IMR-90 (cell line): Measurements from ENCODE around the gene RING1. TPM values are rescaled to one million over a fixed set of nuclear protein-coding genes. Genes with fewer than 3 reads are reported as not detected.

Experiments
- ATAC-seq: fragments of 200-7000 bp; cut with Tn5 transposase; 2 replicates; pipeline ENCODE4 v1.9.1; 2020; ENCODE audit warnings: low read depth, mild to moderate bottlenecking, moderate library complexity
- BruUV-seq: library from RNA; stranded (reverse); fragments of 400-500 nt; replicated peaks from 2 replicates; lab custom pipeline; 2021; lab: Mats Ljungman, UMichigan
- CTCF ChIA-PET: fragments of 300-600 bp; formaldehyde crosslinking; extraction: SDS; loops from one replicate; lab custom pipeline; 2021; ENCODE audit warnings: antibody characterized with exemption; lab: Yijun Ruan, JAX
- POLR2A ChIA-PET: fragments of 300-600 bp; sonication (Branson Sonifier 250); formaldehyde crosslinking; loops from one replicate; lab custom pipeline; 2022; ENCODE audit warnings: antibody characterized with exemption; ENCODE audit not compliant: unreplicated experiment; lab: Charles Lee
- DNase-seq: peaks from one replicate; pipeline ENCODE4 v3.0.0; 2013
- H2AFZ ChIP-seq: replicated peaks from 2 replicates; pipeline ENCODE3; 2013; ENCODE audit warnings: low read length, mild to moderate bottlenecking; ENCODE audit not compliant: poor library complexity
- H2AK5ac ChIP-seq: 2 replicates; pipeline ENCODE4 v1.6.1; 2013; ENCODE audit warnings: low read depth, low read length, inconsistent platforms
- H2AK9ac ChIP-seq: replicated peaks from 2 replicates; pipeline ENCODE3; 2013; ENCODE audit warnings: mild to moderate bottlenecking, low read depth, low read length, moderate library complexity; ENCODE audit not compliant: poor library complexity
- H2BK120ac ChIP-seq: 2 replicates; pipeline ENCODE4 v1.6.1; 2013; ENCODE audit warnings: low read depth, low read length, inconsistent platforms
- H2BK15ac ChIP-seq: 3 replicates; pipeline ENCODE4 v1.6.1; 2013; ENCODE audit warnings: low read depth, low read length, inconsistent platforms
- H2BK20ac ChIP-seq: 2 replicates; pipeline ENCODE4 v1.6.1; 2013; ENCODE audit warnings: low read depth, mild to moderate bottlenecking, inconsistent platforms, low read length, moderate library complexity
- H2BK5ac ChIP-seq: 2 replicates; pipeline ENCODE4 v1.6.1; 2013; ENCODE audit warnings: mild to moderate bottlenecking, low read depth, low read length, inconsistent platforms; ENCODE audit not compliant: poor library complexity, severe bottlenecking
- H3K14ac ChIP-seq: replicated peaks from 2 replicates; pipeline ENCODE4 v1.6.1; 2013; ENCODE audit warnings: low read depth, low read length, inconsistent platforms
- H3K18ac ChIP-seq: 2 replicates; pipeline ENCODE4 v1.6.1; 2013; ENCODE audit warnings: low read depth, low read length, control low read depth
- H3K23ac ChIP-seq: 2 replicates; pipeline ENCODE4 v1.6.1; 2013; ENCODE audit warnings: low read depth, low read length, inconsistent platforms
- H3K27ac ChIP-seq: 2 replicates; pipeline ENCODE4 v1.5.1; 2013; ENCODE audit warnings: mild to moderate bottlenecking, control low read depth, low read length; ENCODE audit not compliant: insufficient read depth
- H3K27me3 ChIP-seq: 2 replicates; pipeline ENCODE4 v1.6.1; 2013; ENCODE audit warnings: low read length; ENCODE audit not compliant: control insufficient read depth, insufficient read depth
- H3K36me3 ChIP-seq: 2 replicates; pipeline ENCODE4 v1.6.1; 2013; ENCODE audit warnings: low read length, mixed read lengths; ENCODE audit not compliant: control insufficient read depth, insufficient read depth
- H3K4ac ChIP-seq: 2 replicates; pipeline ENCODE4 v1.6.1; 2013; ENCODE audit warnings: low read depth, low read length, inconsistent platforms
- H3K4me1 ChIP-seq: 2 replicates; pipeline ENCODE4 v1.6.1; 2013; ENCODE audit warnings: low read length, mixed read lengths; ENCODE audit not compliant: control insufficient read depth, insufficient read depth
- H3K4me2 ChIP-seq: 2 replicates; pipeline ENCODE4 v1.6.1; 2013; ENCODE audit warnings: low read depth, mild to moderate bottlenecking, control low read depth, low read length, moderate library complexity
- H3K4me3 ChIP-seq: 2 replicates; pipeline ENCODE4 v1.5.1; 2013; ENCODE audit warnings: low read depth, mild to moderate bottlenecking, control low read depth, low read length, moderate library complexity; ENCODE audit not compliant: insufficient read depth
- H3K56ac ChIP-seq: 2 replicates; pipeline ENCODE4 v1.6.1; 2013; ENCODE audit warnings: low read length, inconsistent platforms; ENCODE audit not compliant: insufficient read depth; ENCODE audit errors: extremely low read depth
- H3K79me1 ChIP-seq, 2 experiments: 2 replicates each; pipeline ENCODE4 v1.6.1; 2013; ENCODE audit warnings: low read length in 2 of 2, inconsistent platforms in 1 of 2, low read depth in 1 of 2
- H3K9ac ChIP-seq: 2 replicates; pipeline ENCODE4 v1.6.1; 2013; ENCODE audit warnings: low read depth, low read length, control low read depth
- H3K9me1 ChIP-seq: 2 replicates; pipeline ENCODE4 v1.6.1; 2013; ENCODE audit warnings: low read length, inconsistent platforms; ENCODE audit not compliant: insufficient read depth
- H3K9me3 ChIP-seq: 2 replicates; pipeline ENCODE4 v1.6.1; 2013; ENCODE audit warnings: low read length; ENCODE audit not compliant: control insufficient read depth, insufficient read depth
- H4K20me1 ChIP-seq: 2 replicates; pipeline ENCODE4 v1.6.1; 2013; ENCODE audit warnings: low read length, inconsistent platforms; ENCODE audit not compliant: insufficient read depth
- H4K5ac ChIP-seq: 2 replicates; pipeline ENCODE4 v1.6.1; 2013; ENCODE audit warnings: mild to moderate bottlenecking, low read depth, low read length, control low read depth
- H4K8ac ChIP-seq, 2 experiments: 2 replicates each; pipeline ENCODE4 v1.6.1; 2013; ENCODE audit warnings: low read depth in 2 of 2, low read length in 2 of 2, control low read depth in 1 of 2, inconsistent platforms in 1 of 2
- H4K91ac ChIP-seq: 2 replicates; pipeline ENCODE4 v1.6.1; 2013; ENCODE audit warnings: low read depth, low read length, inconsistent platforms; ENCODE audit not compliant: insufficient read depth
- BHLHE40 ChIP-seq: fragments of 150-350 bp; IDR thresholded peaks from 2 replicates; pipeline ENCODE4 v1.6.1; 2016; ENCODE audit warnings: mild to moderate bottlenecking, low read depth, low read length
- CEBPB ChIP-seq: IDR thresholded peaks from 2 replicates; pipeline ENCODE4 v1.6.1; 2012; ENCODE audit warnings: low read depth, low read length, improper control_type of control experiment
- CHD1 ChIP-seq: IDR thresholded peaks from 2 replicates; pipeline ENCODE4 v1.6.1; 2012; ENCODE audit warnings: low read depth, low read length, improper control_type of control experiment
- CTCF ChIP-seq: conservative IDR thresholded peaks from 2 replicates; pipeline ENCODE4 v1.5.1; 2012; ENCODE audit warnings: mild to moderate bottlenecking, low read depth, low read length, improper control_type of control experiment
- ELK1 ChIP-seq: fragments of 150-350 bp; IDR thresholded peaks from 2 replicates; pipeline ENCODE4 v1.6.1; 2016; ENCODE audit warnings: low read depth, mild to moderate bottlenecking, low read length, moderate library complexity, borderline replicate concordance
- FOS ChIP-seq: fragments of 150-350 bp; IDR thresholded peaks from 2 replicates; pipeline ENCODE4 v1.6.1; 2016; ENCODE audit warnings: low read depth, low read length
- MAFK ChIP-seq: IDR thresholded peaks from 2 replicates; pipeline ENCODE4 v1.6.1; 2012; ENCODE audit warnings: low read depth, low read length, improper control_type of control experiment
- MAZ ChIP-seq: IDR thresholded peaks from 2 replicates; pipeline ENCODE4 v1.6.1; 2012; ENCODE audit warnings: low read depth, mild to moderate bottlenecking, low read length, improper control_type of control experiment, moderate library complexity, borderline replicate concordance
- MXI1 ChIP-seq: IDR thresholded peaks from 2 replicates; pipeline ENCODE4 v1.6.1; 2012; ENCODE audit warnings: low read depth, mild to moderate bottlenecking, low read length, moderate library complexity, borderline replicate concordance
- NFE2L2 ChIP-seq: fragments of 150-350 bp; IDR thresholded peaks from 2 replicates; pipeline ENCODE4 v1.6.1; 2016; ENCODE audit warnings: low read depth, mild to moderate bottlenecking, low read length
- POLR2A ChIP-seq: IDR thresholded peaks from 2 replicates; pipeline ENCODE4 v1.6.1; 2012; ENCODE audit warnings: mild to moderate bottlenecking, low read depth, low read length
- RAD21 ChIP-seq: IDR thresholded peaks from 2 replicates; pipeline ENCODE4 v1.6.1; 2012; ENCODE audit warnings: low read length, improper control_type of control experiment
- RCOR1 ChIP-seq: IDR thresholded peaks from 2 replicates; pipeline ENCODE4 v1.6.1; 2012; ENCODE audit warnings: mild to moderate bottlenecking, low read length, improper control_type of control experiment; ENCODE audit not compliant: insufficient replicate concordance
- RFX5 ChIP-seq: IDR thresholded peaks from 2 replicates; pipeline ENCODE4 v1.8.0; 2012; ENCODE audit warnings: low read depth, mild to moderate bottlenecking, low read length, moderate library complexity
- SMC3 ChIP-seq: fragments of 150-350 bp; IDR thresholded peaks from 2 replicates; pipeline ENCODE4 v1.6.1; 2016; ENCODE audit warnings: low read depth, mild to moderate bottlenecking, antibody characterized with exemption, low read length, moderate library complexity
- USF2 ChIP-seq: fragments of 150-350 bp; IDR thresholded peaks from 2 replicates; pipeline ENCODE4 v1.6.1; 2017; ENCODE audit warnings: mild to moderate bottlenecking, antibody characterized with exemption, low read length, low read depth
- WGBS, 2 experiments: methylation state at CpG; one replicate each; pipeline versions ENCODE4 v1.1.5 to v1.1.7; 2013; ENCODE audit warnings: missing lambda C conversion rate in 2 of 2; ENCODE audit not compliant: insufficient read length in 1 of 2; ENCODE audit errors: extremely low coverage in 2 of 2; 5-methylcytosine and 5-hydroxymethylcytosine counted together
- dilution Hi-C: fragments of 300-500 bp; cut with HindIII; formaldehyde crosslinking; loops from one replicate; pipeline ENCODE4 v1.14.3; 2018; ENCODE audit warnings: low sequenced_read_pairs; ENCODE audit not compliant: unreplicated experiment
- in situ Hi-C: fragments of 300-500 bp; cut with MboI; formaldehyde crosslinking; loops from 3 replicates; pipeline ENCODE4 v1.14.3; 2019; ENCODE audit warnings: low sequenced_read_pairs, inconsistent platforms, mixed read lengths
- intact Hi-C: fragments of 100-400 bp; cut with micrococcal nuclease; formaldehyde crosslinking; loops from 2 replicates; pipeline ENCODE4 v1.10.0; 2022
- polyA plus RNA-seq, 3 experiments: library from polyadenylated mRNA; depleted of rRNA; stranded (reverse); fragments of >200 nt; gene quantifications; 2 replicates each; pipeline ENCODE4 v1.2.3, GENCODE V29; 2012; ENCODE audit warnings: low replicate concordance in 1 of 3
- total RNA-seq: library from RNA; depleted of rRNA; stranded (reverse); fragments of >200 nt; gene quantifications from 2 replicates; pipeline ENCODE4 v1.2.3, GENCODE V29; 2012

Gene RING1
- total and polyA plus RNA-seq, 2 of the 4 experiments (the other 2 are of a cell fraction), result 14.9 to 40.8 TPM

- Histone ChIP-seq H3K23ac (no peak overlapping the region), H2AFZ (no peak overlapping the region), H3K4ac (no peak overlapping the region), H3K27ac (no peak overlapping the region), H3K18ac (no peak overlapping the region), H2BK5ac (no peak overlapping the region), H3K4me2 (no peak overlapping the region), H3K14ac (no peak overlapping the region), H3K9me1 (no peaks in the 10 kb centered on the region), H3K4me3 (no peak overlapping the region), H3K4me1 (no peaks in the 10 kb centered on the region), H3K9ac (no peak overlapping the region), H2BK15ac (no peak overlapping the region), H3K27me3 (peaks cover 34% of the 10 kb centered on the region), H2BK20ac (no peak overlapping the region), H4K91ac (no peak overlapping the region), H3K56ac (no peak overlapping the region), H2AK9ac (no peak overlapping the region), H4K20me1 (no peaks in the 10 kb centered on the region), H4K8ac (no peak overlapping the region), H3K79me1 (no peaks in the 10 kb centered on the region), H2AK5ac (no peak overlapping the region), H3K36me3 (no peaks in the 10 kb centered on the region), H3K9me3 (no peaks in the 10 kb centered on the region), H2BK120ac (no peak overlapping the region), H4K5ac (no peak overlapping the region)
- no peak for ATAC-seq
- in situ Hi-C loops (no loop called here), intact Hi-C loops (no loop called here), dilution Hi-C loops (no loop called here)
- 39 to 100% methylated on average over 2 to 3 of the region's 4 CpGs for whole genome bisulfite sequencing, 2 experiments
- TF ChIP-seq MXI1 (no peak), ELK1 (no peak), MAFK (no peak), CEBPB (no peak), NFE2L2 (no peak), CHD1 (no peak), MAZ (no peak), RCOR1 (no peak), BHLHE40 (no peak), RFX5 (no peak), POLR2A (no peak), CTCF (no peak), SMC3 (no peak), USF2 (no peak), RAD21 (no peak), FOS (no peak)
- ChIA-PET POLR2A (no interaction called here), CTCF (no interaction called here)
- no peak for DNase-seq
- no TSS peak for BruUV-seq
These were observed 22.6 kb upstream of the RING1 start for GRCh38 chr6:33185654-33186187.
